Effector CD8-positive, alpha-beta T cell (primary cell): ENCODE data around the gene VTCN1.
"Not testable (repeated sequence)": the region's sequence is repeated elsewhere in the genome, so short reads cannot be mapped to it uniquely, and the experiment has no call there.

ENCODE experiments used
- DNase-seq: peaks from one replicate; lab custom pipeline; 2025; lab: John Stamatoyannopoulos, UW
- total RNA-seq, 4 experiments: gene quantifications; one replicate each; lab custom pipeline; 2026; lab: John Stamatoyannopoulos, UW

Gene VTCN1
- total RNA-seq: 0 reads per million in 4 experiments

- no peak for DNase-seq
These were observed at the start of gene VTCN1 for GRCh38 chr1:117210831-117211261. Gene VTCN1 (minus strand): TSS chr1:117210927. CDS start chr1:117210855, 72 bp downstream.

GRCh38 chr1:117258791-117259190 lies 48.1 kb upstream of the VTCN1 start:
- no peak for DNase-seq

- DNase-seq: not testable (repeated sequence)
These were observed 47.3 kb upstream of the VTCN1 start for GRCh38 chr1:117258075-117258474.

- no peak for DNase-seq
These were observed 46.6 kb upstream of the VTCN1 start for GRCh38 chr1:117257291-117257690.

- no peak for DNase-seq
These were observed 39.4 kb upstream of the VTCN1 start for GRCh38 chr1:117250061-117250606.

GRCh38 chr1:117244971-117245370 lies 34.2 kb upstream of the VTCN1 start:
- DNase-seq: no peak

- no peak for DNase-seq
These were observed 33.6 kb upstream of the VTCN1 start for GRCh38 chr1:117244306-117244705.

- DNase-seq: no peak
These were observed 30.8 kb upstream of the VTCN1 start for GRCh38 chr1:117241512-117241911.

- no peak for DNase-seq
These were observed 29.8 kb upstream of the VTCN1 start for GRCh38 chr1:117240547-117240946.

- no peak for DNase-seq
These were observed 28.7 kb upstream of the VTCN1 start for GRCh38 chr1:117239467-117239866.

- no peak for DNase-seq
These were observed 27.1 kb upstream of the VTCN1 start for GRCh38 chr1:117237726-117238381.

GRCh38 chr1:117235863-117236465 lies 25.2 kb upstream of the VTCN1 start:
- no peak for DNase-seq

GRCh38 chr1:117232531-117232930 lies 21.8 kb upstream of the VTCN1 start:
- no peak for DNase-seq

- DNase-seq: no peak
These were observed 21.1 kb upstream of the VTCN1 start for GRCh38 chr1:117231748-117232373.

GRCh38 chr1:117231312-117231711 lies 20.6 kb upstream of the VTCN1 start:
- DNase-seq: no peak

- DNase-seq: no peak
These were observed 18.5 kb upstream of the VTCN1 start for GRCh38 chr1:117229217-117229616.

GRCh38 chr1:117225931-117226330 lies 15.2 kb upstream of the VTCN1 start:
- DNase-seq: no peak

- no peak for DNase-seq
These were observed 6.0 kb upstream of the VTCN1 start for GRCh38 chr1:117216718-117217117.

GRCh38 chr1:117215733-117216462 lies 5.2 kb upstream of the VTCN1 start:
- DNase-seq: no peak

GRCh38 chr1:117215019-117215418 lies 4.3 kb upstream of the VTCN1 start:
- DNase-seq: no peak

- no peak for DNase-seq
These were observed 2.3 kb upstream of the VTCN1 start for GRCh38 chr1:117213046-117213445.

- DNase-seq: no peak
These were observed 341 bp downstream of the VTCN1 start for GRCh38 chr1:117210386-117210785.
